Liver (tissue), 9 donors: Measurements from ENCODE around the gene NFIX. TPM values are rescaled to one million over a fixed set of nuclear protein-coding genes. Genes with fewer than 3 reads are reported as not detected.

Experiments
- DNase-seq: peaks from one replicate; pipeline ENCODE4 v3.0.0-alpha.2; 2017; ENCODE audit warnings: low spot score
- H3K27ac ChIP-seq, 2 donors: one replicate each; pipeline ENCODE4 v1.7.0; 2013; ENCODE audit warnings: inconsistent platforms in 2 of 2, low read length in 2 of 2, control low read depth in 1 of 2, low read depth in 1 of 2, mild to moderate bottlenecking in 1 of 2
- H3K27me3 ChIP-seq, 4 donors: one replicate each; pipeline versions ENCODE4 v1.6.1 to v1.7.0; 2013; ENCODE audit warnings: low read length in 3 of 4, inconsistent platforms in 1 of 4, mild to moderate bottlenecking in 1 of 4, moderate library complexity in 1 of 4; ENCODE audit not compliant: control insufficient read depth in 4 of 4, insufficient read depth in 4 of 4
- H3K36me3 ChIP-seq, 4 donors: one replicate each; pipeline versions ENCODE4 v1.6.1 to v1.7.0; 2013; ENCODE audit warnings: low read length in 3 of 4, mild to moderate bottlenecking in 3 of 4, low read depth in 1 of 4, moderate library complexity in 1 of 4; ENCODE audit not compliant: control insufficient read depth in 4 of 4, insufficient read depth in 3 of 4
- H3K4me1 ChIP-seq, 4 donors: one replicate each; pipeline versions ENCODE4 v1.6.1 to v1.7.0; 2013; ENCODE audit warnings: low read length in 3 of 4, mild to moderate bottlenecking in 3 of 4, moderate library complexity in 1 of 4; ENCODE audit not compliant: control insufficient read depth in 4 of 4, insufficient read depth in 4 of 4
- H3K4me3 ChIP-seq, 3 donors: one replicate each; pipeline versions ENCODE4 v1.6.1 to v1.7.0; 2013; ENCODE audit warnings: low read length in 3 of 3, control low read depth in 1 of 3, low read depth in 1 of 3, mild to moderate bottlenecking in 1 of 3
- H3K9ac ChIP-seq, 2 donors: one replicate each; pipeline ENCODE4 v1.7.0; 2013; ENCODE audit warnings: low read length in 2 of 2, mild to moderate bottlenecking in 2 of 2, moderate library complexity in 2 of 2, control low read depth in 1 of 2, low read depth in 1 of 2
- H3K9me3 ChIP-seq, 4 donors: one replicate each; pipeline versions ENCODE4 v1.6.1 to v1.7.0; 2013; ENCODE audit warnings: low read length in 3 of 4; ENCODE audit not compliant: control insufficient read depth in 4 of 4
- EGR1 ChIP-seq, 2 donors: IDR thresholded peaks; 2 replicates each; pipeline ENCODE4 v1.6.1; 2016 to 2018; ENCODE audit warnings: antibody characterized with exemption in 2 of 2, low read depth in 2 of 2
- FOXA1 ChIP-seq: IDR thresholded peaks from 2 replicates; pipeline ENCODE4 v1.6.1; 2016; ENCODE audit warnings: antibody characterized with exemption
- FOXA2 ChIP-seq: IDR thresholded peaks from 2 replicates; pipeline ENCODE4 v1.6.1; 2016; ENCODE audit warnings: antibody characterized with exemption
- GABPA ChIP-seq, 2 donors: IDR thresholded peaks in 1 of 2; conservative IDR thresholded peaks in 1 of 2; 2 replicates each; pipeline ENCODE4 v1.6.1; 2016; ENCODE audit warnings: antibody characterized with exemption in 2 of 2, mild to moderate bottlenecking in 1 of 2, moderate library complexity in 1 of 2
- HNF4A ChIP-seq, 2 donors: conservative IDR thresholded peaks; 2 replicates each; pipeline ENCODE4 v1.6.1; 2016; ENCODE audit warnings: antibody characterized with exemption in 2 of 2, mild to moderate bottlenecking in 2 of 2
- HNF4G ChIP-seq: IDR thresholded peaks from 2 replicates; pipeline ENCODE4 v1.6.1; 2016; ENCODE audit warnings: antibody characterized with exemption
- JUND ChIP-seq, 2 donors: IDR thresholded peaks; 2 replicates each; pipeline ENCODE4 v1.6.1; 2016; ENCODE audit warnings: antibody characterized with exemption in 2 of 2
- NR2F2 ChIP-seq: IDR thresholded peaks from 2 replicates; pipeline ENCODE4 v1.6.1; 2016; ENCODE audit warnings: antibody characterized with exemption
- RAD21 ChIP-seq, 2 donors: IDR thresholded peaks; 2 replicates each; pipeline ENCODE4 v1.6.1; 2016; ENCODE audit warnings: antibody characterized with exemption in 2 of 2, mild to moderate bottlenecking in 2 of 2
- RXRA ChIP-seq, 2 donors: IDR thresholded peaks; 2 replicates each; pipeline ENCODE4 v1.6.1; 2017 to 2018; ENCODE audit warnings: antibody characterized with exemption in 2 of 2, mild to moderate bottlenecking in 1 of 2
- SP1 ChIP-seq: IDR thresholded peaks from 2 replicates; pipeline ENCODE4 v1.6.1; 2018; ENCODE audit warnings: antibody characterized with exemption, mild to moderate bottlenecking
- TAF1 ChIP-seq: conservative IDR thresholded peaks from 2 replicates; pipeline ENCODE4 v1.6.1; 2016; ENCODE audit warnings: antibody characterized with exemption, mild to moderate bottlenecking
- YY1 ChIP-seq: IDR thresholded peaks from 2 replicates; pipeline ENCODE4 v1.6.1; 2016; ENCODE audit warnings: antibody characterized with exemption, mild to moderate bottlenecking
- WGBS: extraction: QIAGEN DNeasy Blood & Tissue Kit; methylation state at CpG from one replicate; pipeline ENCODE4 v1.1.7; 2013; 5-methylcytosine and 5-hydroxymethylcytosine counted together
- polyA plus RNA-seq, 2 donors: library from polyadenylated mRNA; stranded (reverse) in 1 of 2; unstranded in 1 of 2; fragments of 200-250 nt in 1 of 2; fragments of >200 nt in 1 of 2; fragmentation: Nextera tagmentation in 1 of 2; extraction: Ambion mirVana in 1 of 2; gene quantifications; one replicate each; pipeline versions ENCODE4 v1.2.1 to v1.2.3, GENCODE V29; 2013 to 2015
- total RNA-seq, 2 donors: library from RNA; depleted of rRNA; stranded (reverse); fragments of >200 nt; gene quantifications; one replicate each; pipeline ENCODE4 v1.2.3, GENCODE V29; 2014
- TF ChIP-seq, protein P1 (sequence below): IDR thresholded peaks from 2 replicates; pipeline ENCODE4 v1.6.1; 2016; ENCODE audit warnings: antibody characterized with exemption, mild to moderate bottlenecking
- TF ChIP-seq, protein P2 (sequence below): IDR thresholded peaks from 2 replicates; pipeline ENCODE4 v1.6.1; 2016; ENCODE audit warnings: antibody characterized with exemption
- TF ChIP-seq, protein P3 (sequence below): IDR thresholded peaks from 2 replicates; pipeline ENCODE4 v1.6.1; 2016; ENCODE audit warnings: antibody characterized with exemption
- TF ChIP-seq, protein P4 (sequence below): IDR thresholded peaks from 2 replicates; pipeline ENCODE4 v1.6.1; 2016; ENCODE audit warnings: antibody characterized with exemption
- TF ChIP-seq, protein P5 (sequence below): fragments of 150-350 bp; IDR thresholded peaks from 2 replicates; pipeline ENCODE4 v1.5.1; 2017; ENCODE audit warnings: improper control_type of control experiment, low read depth, low read length; ENCODE audit not compliant: missing input control
- donor health status: healthy.
- donor health status: healthy.
- donor health status: healthy.
- donor health status: healthy.
- donor health status: healthy.

Gene NFIX
- total and polyA plus RNA-seq, 4 donors: 3.3 to 18.4 (median 12.6) TPM

DNA sequence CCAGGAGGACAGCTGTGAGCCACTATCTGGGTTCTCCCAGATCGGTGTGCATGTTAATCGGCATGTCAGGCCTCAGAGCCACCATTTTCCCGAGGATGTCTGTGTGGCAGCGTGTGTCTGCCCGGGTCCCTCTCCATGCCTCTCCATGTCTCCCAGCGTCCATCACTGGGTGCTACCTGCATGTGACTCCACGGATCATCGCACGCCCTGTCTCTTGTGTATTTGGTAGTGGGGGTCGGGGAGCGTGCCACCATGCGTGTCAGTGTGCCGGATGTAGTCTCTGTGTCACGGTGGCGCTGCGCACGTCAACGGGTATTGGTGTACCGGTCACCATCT is 5.9 kb downstream of the NFIX start:
- DNase-seq: no peak
- TF ChIP-seq, protein P1, sequence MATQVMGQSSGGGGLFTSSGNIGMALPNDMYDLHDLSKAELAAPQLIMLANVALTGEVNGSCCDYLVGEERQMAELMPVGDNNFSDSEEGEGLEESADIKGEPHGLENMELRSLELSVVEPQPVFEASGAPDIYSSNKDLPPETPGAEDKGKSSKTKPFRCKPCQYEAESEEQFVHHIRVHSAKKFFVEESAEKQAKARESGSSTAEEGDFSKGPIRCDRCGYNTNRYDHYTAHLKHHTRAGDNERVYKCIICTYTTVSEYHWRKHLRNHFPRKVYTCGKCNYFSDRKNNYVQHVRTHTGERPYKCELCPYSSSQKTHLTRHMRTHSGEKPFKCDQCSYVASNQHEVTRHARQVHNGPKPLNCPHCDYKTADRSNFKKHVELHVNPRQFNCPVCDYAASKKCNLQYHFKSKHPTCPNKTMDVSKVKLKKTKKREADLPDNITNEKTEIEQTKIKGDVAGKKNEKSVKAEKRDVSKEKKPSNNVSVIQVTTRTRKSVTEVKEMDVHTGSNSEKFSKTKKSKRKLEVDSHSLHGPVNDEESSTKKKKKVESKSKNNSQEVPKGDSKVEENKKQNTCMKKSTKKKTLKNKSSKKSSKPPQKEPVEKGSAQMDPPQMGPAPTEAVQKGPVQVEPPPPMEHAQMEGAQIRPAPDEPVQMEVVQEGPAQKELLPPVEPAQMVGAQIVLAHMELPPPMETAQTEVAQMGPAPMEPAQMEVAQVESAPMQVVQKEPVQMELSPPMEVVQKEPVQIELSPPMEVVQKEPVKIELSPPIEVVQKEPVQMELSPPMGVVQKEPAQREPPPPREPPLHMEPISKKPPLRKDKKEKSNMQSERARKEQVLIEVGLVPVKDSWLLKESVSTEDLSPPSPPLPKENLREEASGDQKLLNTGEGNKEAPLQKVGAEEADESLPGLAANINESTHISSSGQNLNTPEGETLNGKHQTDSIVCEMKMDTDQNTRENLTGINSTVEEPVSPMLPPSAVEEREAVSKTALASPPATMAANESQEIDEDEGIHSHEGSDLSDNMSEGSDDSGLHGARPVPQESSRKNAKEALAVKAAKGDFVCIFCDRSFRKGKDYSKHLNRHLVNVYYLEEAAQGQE: no peak
- TF ChIP-seq HNF4A (conservative IDR thresholded peaks at IDR 0.05) (no peak), GABPA (IDR thresholded peaks at IDR 0.05 in 1 of 2, conservative IDR thresholded peaks at IDR 0.05 in 1 of 2) (no peak), NR2F2 (no peak), SP1 (no peak), FOXA1 (no peak), JUND (IDR thresholded peaks at IDR 0.05) (no peak), RAD21 (IDR thresholded peaks at IDR 0.05) (no peak), YY1 (no peak), RXRA (IDR thresholded peaks at IDR 0.05) (no peak), HNF4G (no peak), TAF1 (no peak), EGR1 (IDR thresholded peaks at IDR 0.05; ENCODE audit: low read depth in 2 of 2) (no peak), FOXA2 (no peak)
- TF ChIP-seq, protein P2, sequence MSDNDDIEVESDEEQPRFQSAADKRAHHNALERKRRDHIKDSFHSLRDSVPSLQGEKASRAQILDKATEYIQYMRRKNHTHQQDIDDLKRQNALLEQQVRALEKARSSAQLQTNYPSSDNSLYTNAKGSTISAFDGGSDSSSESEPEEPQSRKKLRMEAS: no peak
- TF ChIP-seq, protein P3, sequence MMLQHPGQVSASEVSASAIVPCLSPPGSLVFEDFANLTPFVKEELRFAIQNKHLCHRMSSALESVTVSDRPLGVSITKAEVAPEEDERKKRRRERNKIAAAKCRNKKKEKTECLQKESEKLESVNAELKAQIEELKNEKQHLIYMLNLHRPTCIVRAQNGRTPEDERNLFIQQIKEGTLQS: no peak
- TF ChIP-seq, protein P4, sequence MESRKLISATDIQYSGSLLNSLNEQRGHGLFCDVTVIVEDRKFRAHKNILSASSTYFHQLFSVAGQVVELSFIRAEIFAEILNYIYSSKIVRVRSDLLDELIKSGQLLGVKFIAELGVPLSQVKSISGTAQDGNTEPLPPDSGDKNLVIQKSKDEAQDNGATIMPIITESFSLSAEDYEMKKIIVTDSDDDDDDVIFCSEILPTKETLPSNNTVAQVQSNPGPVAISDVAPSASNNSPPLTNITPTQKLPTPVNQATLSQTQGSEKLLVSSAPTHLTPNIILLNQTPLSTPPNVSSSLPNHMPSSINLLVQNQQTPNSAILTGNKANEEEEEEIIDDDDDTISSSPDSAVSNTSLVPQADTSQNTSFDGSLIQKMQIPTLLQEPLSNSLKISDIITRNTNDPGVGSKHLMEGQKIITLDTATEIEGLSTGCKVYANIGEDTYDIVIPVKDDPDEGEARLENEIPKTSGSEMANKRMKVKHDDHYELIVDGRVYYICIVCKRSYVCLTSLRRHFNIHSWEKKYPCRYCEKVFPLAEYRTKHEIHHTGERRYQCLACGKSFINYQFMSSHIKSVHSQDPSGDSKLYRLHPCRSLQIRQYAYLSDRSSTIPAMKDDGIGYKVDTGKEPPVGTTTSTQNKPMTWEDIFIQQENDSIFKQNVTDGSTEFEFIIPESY: no peak
- TF ChIP-seq, protein P5, sequence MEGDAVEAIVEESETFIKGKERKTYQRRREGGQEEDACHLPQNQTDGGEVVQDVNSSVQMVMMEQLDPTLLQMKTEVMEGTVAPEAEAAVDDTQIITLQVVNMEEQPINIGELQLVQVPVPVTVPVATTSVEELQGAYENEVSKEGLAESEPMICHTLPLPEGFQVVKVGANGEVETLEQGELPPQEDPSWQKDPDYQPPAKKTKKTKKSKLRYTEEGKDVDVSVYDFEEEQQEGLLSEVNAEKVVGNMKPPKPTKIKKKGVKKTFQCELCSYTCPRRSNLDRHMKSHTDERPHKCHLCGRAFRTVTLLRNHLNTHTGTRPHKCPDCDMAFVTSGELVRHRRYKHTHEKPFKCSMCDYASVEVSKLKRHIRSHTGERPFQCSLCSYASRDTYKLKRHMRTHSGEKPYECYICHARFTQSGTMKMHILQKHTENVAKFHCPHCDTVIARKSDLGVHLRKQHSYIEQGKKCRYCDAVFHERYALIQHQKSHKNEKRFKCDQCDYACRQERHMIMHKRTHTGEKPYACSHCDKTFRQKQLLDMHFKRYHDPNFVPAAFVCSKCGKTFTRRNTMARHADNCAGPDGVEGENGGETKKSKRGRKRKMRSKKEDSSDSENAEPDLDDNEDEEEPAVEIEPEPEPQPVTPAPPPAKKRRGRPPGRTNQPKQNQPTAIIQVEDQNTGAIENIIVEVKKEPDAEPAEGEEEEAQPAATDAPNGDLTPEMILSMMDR: no peak
- H3K4me1 ChIP-seq: peaks cover 9 to 47% (median 23%) of the 10 kb centered on the region in 4 donors
- no peak overlapping the region for H3K9ac ChIP-seq
- H3K9me3 ChIP-seq: no peaks in the 10 kb centered on the region
- no peak overlapping the region for H3K4me3 ChIP-seq
- no peaks in the 10 kb centered on the region for H3K27me3 ChIP-seq
- peaks cover 0 to 3% (median 0%) of the 10 kb centered on the region in 4 donors for H3K36me3 ChIP-seq
- no peak overlapping the region for H3K27ac ChIP-seq
- WGBS: 95% methylated on average over 19 of the region's 19 CpGs
